Glutamatergic neuron (in vitro differentiated cells): ENCODE data around the gene LYRM4. TPM values are rescaled to one million over a fixed set of nuclear protein-coding genes. Genes with fewer than 3 reads are reported as not detected.

Experiments
- DNase-seq: peaks from one replicate; pipeline ENCODE4 v3.0.0; 2022
- H3K27ac Mint-ChIP-seq: one replicate; pipeline ENCODE4 v1.8.0; 2020; ENCODE audit warnings: mild to moderate bottlenecking, mixed read lengths, inconsistent platforms; ENCODE audit not compliant: unreplicated experiment
- H3K27me3 Mint-ChIP-seq: one replicate; pipeline ENCODE4 v1.8.0; 2020; ENCODE audit warnings: mild to moderate bottlenecking, moderate library complexity, mixed read lengths, inconsistent platforms; ENCODE audit not compliant: unreplicated experiment
- H3K36me3 Mint-ChIP-seq: one replicate; pipeline ENCODE4 v1.8.0; 2020; ENCODE audit warnings: mild to moderate bottlenecking, mixed read lengths, inconsistent platforms; ENCODE audit not compliant: unreplicated experiment
- H3K4me1 Mint-ChIP-seq: one replicate; pipeline ENCODE4 v1.8.0; 2020; ENCODE audit warnings: mild to moderate bottlenecking, low read depth, mixed read lengths, inconsistent platforms; ENCODE audit not compliant: unreplicated experiment
- H3K4me3 Mint-ChIP-seq: one replicate; pipeline ENCODE4 v1.8.0; 2020; ENCODE audit warnings: mild to moderate bottlenecking, mixed read lengths, inconsistent platforms; ENCODE audit not compliant: unreplicated experiment
- H3K9me3 Mint-ChIP-seq: one replicate; pipeline ENCODE4 v1.8.0; 2020; ENCODE audit warnings: mild to moderate bottlenecking, moderate library complexity, mixed read lengths, inconsistent platforms; ENCODE audit not compliant: unreplicated experiment
- CTCF ChIP-seq: fragments of 200-600 bp; sonication (generic); IDR thresholded peaks from one replicate; pipeline ENCODE4 v1.5.0; 2021; ENCODE audit not compliant: partially characterized antibody, unreplicated experiment
- total RNA-seq: library from RNA; stranded (reverse); fragmentation: NEBNext Ultra II Directional; extraction: Animal tissue kit (Norgen Biotek cat#: 25700); gene quantifications from one replicate; pipeline ENCODE4 v1.2.1, GENCODE V29; 2021; ENCODE audit not compliant: unreplicated experiment

The LYRM4 gene
- total RNA-seq, 1 donor from 2014 or later = 29.5 TPM

- no peak for DNase-seq
- TF ChIP-seq CTCF = no peak
- peaks cover 2% of the 10 kb centered on the region for H3K27me3 Mint-ChIP-seq
- no peaks in the 10 kb centered on the region for H3K4me1 Mint-ChIP-seq
- H3K4me3 Mint-ChIP-seq = no peak overlapping the region
- peaks cover 2% of the 10 kb centered on the region for H3K9me3 Mint-ChIP-seq
- no peak overlapping the region for H3K27ac Mint-ChIP-seq
- H3K36me3 Mint-ChIP-seq = peaks cover 5% of the 10 kb centered on the region
These were observed 165.5 kb downstream of the LYRM4 start for GRCh38 chr6:5095236-5095635.

- Mint-ChIP-seq H3K4me3 (no peak overlapping the region), H3K9me3 (no peaks in the 10 kb centered on the region), H3K36me3 (no peaks in the 10 kb centered on the region), H3K27me3 (peaks cover 2% of the 10 kb centered on the region), H3K4me1 (no peaks in the 10 kb centered on the region), H3K27ac (no peak overlapping the region)
- no peak for DNase-seq
- TF ChIP-seq CTCF = no peak
These were observed 166.4 kb downstream of the LYRM4 start for GRCh38 chr6:5094327-5094726.

- no peak for DNase-seq
- Mint-ChIP-seq H3K27ac (no peak overlapping the region), H3K27me3 (no peaks in the 10 kb centered on the region), H3K4me3 (no peak overlapping the region), H3K36me3 (no peaks in the 10 kb centered on the region), H3K9me3 (no peaks in the 10 kb centered on the region), H3K4me1 (no peaks in the 10 kb centered on the region)
- no peak for TF ChIP-seq CTCF
These were observed 167.3 kb downstream of the LYRM4 start for GRCh38 chr6:5093231-5094015.

GRCh38 chr6:5091210-5092069 lies 169.3 kb downstream of the LYRM4 start:
- Mint-ChIP-seq H3K9me3 (no peaks in the 10 kb centered on the region), H3K4me3 (no peak overlapping the region), H3K27ac (no peak overlapping the region), H3K36me3 (no peaks in the 10 kb centered on the region), H3K27me3 (peaks cover 8% of the 10 kb centered on the region), H3K4me1 (no peaks in the 10 kb centered on the region)
- no peak for DNase-seq
- no peak for TF ChIP-seq CTCF

- DNase-seq = no peak
- Mint-ChIP-seq H3K4me1 (no peaks in the 10 kb centered on the region), H3K4me3 (no peak overlapping the region), H3K36me3 (no peaks in the 10 kb centered on the region), H3K27me3 (peaks cover 10% of the 10 kb centered on the region), H3K9me3 (no peaks in the 10 kb centered on the region), H3K27ac (no peak overlapping the region)
- TF ChIP-seq CTCF = no peak
These were observed 170.1 kb downstream of the LYRM4 start for GRCh38 chr6:5090603-5091002.
